Small intestine (tissue), 7 donors: ENCODE results near the gene MOB3B. TPM values are rescaled to one million over a fixed set of nuclear protein-coding genes. Genes with fewer than 3 reads are reported as not detected.

Experiments used
- DNase-seq, 2 donors: peaks; one replicate each; pipeline versions ENCODE4 v3.0.0 to v3.0.0-alpha.2; 2013
- FAIRE-seq: peaks from 2 replicates; lab custom pipeline; 2012; peaks lifted over from hg19 to GRCh38; lab: Jason Lieb, UNC
- H3K27ac ChIP-seq, 3 donors: one replicate each; pipeline ENCODE4 v1.5.1; 2013; ENCODE audit warnings: low read length in 2 of 3, mild to moderate bottlenecking in 2 of 3, control low read depth in 1 of 3, inconsistent platforms in 1 of 3, low read depth in 1 of 3, moderate library complexity in 1 of 3
- H3K27me3 ChIP-seq, 3 donors: one replicate each; pipeline ENCODE4 v1.6.1; 2013; ENCODE audit warnings: low read length in 3 of 3, inconsistent platforms in 1 of 3; ENCODE audit not compliant: control insufficient read depth in 3 of 3, insufficient read depth in 3 of 3
- H3K36me3 ChIP-seq, 3 donors: one replicate each; pipeline ENCODE4 v1.6.1; 2013; ENCODE audit warnings: low read length in 3 of 3, inconsistent platforms in 1 of 3, low read depth in 1 of 3, mild to moderate bottlenecking in 1 of 3, moderate library complexity in 1 of 3; ENCODE audit not compliant: control insufficient read depth in 3 of 3, insufficient read depth in 2 of 3
- H3K4me1 ChIP-seq, 3 donors: one replicate each; pipeline ENCODE4 v1.6.1; 2013; ENCODE audit warnings: low read length in 2 of 3, inconsistent platforms in 1 of 3, low read depth in 1 of 3, mild to moderate bottlenecking in 1 of 3, moderate library complexity in 1 of 3; ENCODE audit not compliant: control insufficient read depth in 3 of 3, insufficient read depth in 2 of 3
- H3K4me3 ChIP-seq, 3 donors: one replicate each; pipeline ENCODE4 v1.5.1; 2013; ENCODE audit warnings: low read length in 3 of 3, control low read depth in 1 of 3, inconsistent platforms in 1 of 3, low read depth in 1 of 3, mild to moderate bottlenecking in 1 of 3, moderate library complexity in 1 of 3
- H3K9me3 ChIP-seq, 2 donors: one replicate each; pipeline ENCODE4 v1.6.1; 2013; ENCODE audit warnings: low read depth in 1 of 2, low read length in 1 of 2; ENCODE audit not compliant: control insufficient read depth in 2 of 2, insufficient read depth in 1 of 2
- WGBS, 3 donors: extraction: QIAGEN DNeasy Blood & Tissue Kit; methylation state at CpG; one replicate each; pipeline ENCODE4 v1.1.7; 2013; 5-methylcytosine and 5-hydroxymethylcytosine counted together
- polyA plus RNA-seq, 4 donors: library from polyadenylated mRNA; stranded (reverse) in 3 of 4; unstranded in 1 of 4; fragments of 200-250 nt in 3 of 4; fragments of 120-200 nt in 1 of 4; gene quantifications; one replicate each; pipeline versions ENCODE4 v1.2.1 to v1.2.3, GENCODE V29; 2013
- donor health status: healthy with polysubstance abuse.
- donor health status: control.
- donor health status: control.
- donor health status: Bipolar disorder and iron deficiency.
- donor health status: healthy.

MOB3B gene
- polyA plus RNA-seq, 4 donors, result 16.9 to 34.9 (median 19.7) TPM

DNA sequence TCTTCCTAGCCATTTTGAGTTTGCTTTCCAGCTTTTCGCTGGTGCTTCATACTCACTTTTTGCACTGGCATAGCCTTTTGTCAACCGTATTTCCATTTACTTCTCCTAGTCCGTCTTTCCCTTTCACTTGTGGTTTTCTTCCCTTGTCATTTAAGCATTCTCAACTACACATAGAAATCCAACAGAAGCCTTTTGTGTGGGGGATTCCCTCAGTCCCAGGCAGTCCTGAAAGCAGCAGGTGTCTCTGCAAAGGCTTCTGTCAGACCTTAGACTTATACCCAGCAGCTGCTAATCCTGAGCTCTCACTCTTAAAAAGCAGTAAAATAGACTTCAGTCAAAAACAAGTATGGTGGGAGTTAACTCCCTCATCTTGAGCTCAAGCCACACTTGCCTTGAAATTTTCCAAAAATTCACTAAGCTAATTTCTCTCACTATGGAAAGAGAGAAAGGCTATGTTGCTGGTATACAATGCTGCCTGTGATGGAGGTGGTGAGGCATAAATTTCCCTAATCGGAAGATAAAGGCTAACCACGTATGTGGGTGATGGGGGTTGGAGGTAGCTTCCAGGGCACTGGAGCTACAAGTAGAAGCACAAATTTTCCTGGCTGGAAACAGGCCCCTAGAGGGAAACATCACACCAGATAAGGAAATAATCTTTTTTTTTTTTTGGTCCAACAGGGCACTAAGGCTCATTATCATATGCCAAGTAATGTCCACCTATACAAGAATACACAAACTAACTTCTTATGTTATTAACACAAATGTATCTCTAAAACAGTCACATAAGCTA lies 40.3 kb downstream of the MOB3B start:
- 85 to 92% (median 87%) methylated on average over 5 of the region's 5 CpGs for WGBS, 3 donors
- H3K27me3 ChIP-seq, result no peaks in the 10 kb centered on the region
- peaks cover 0 to 4% (median 0%) of the 10 kb centered on the region in 3 donors for H3K36me3 ChIP-seq
- peaks cover 0 to 2% of the 10 kb centered on the region in 2 donors for H3K9me3 ChIP-seq
- peaks cover 0 to 20% (median 0%) of the 10 kb centered on the region in 3 donors for H3K4me1 ChIP-seq
- H3K27ac ChIP-seq, result no peak overlapping the region
- FAIRE-seq (no peak), DNase-seq (no peak)
- H3K4me3 ChIP-seq, result no peak overlapping the region

DNA sequence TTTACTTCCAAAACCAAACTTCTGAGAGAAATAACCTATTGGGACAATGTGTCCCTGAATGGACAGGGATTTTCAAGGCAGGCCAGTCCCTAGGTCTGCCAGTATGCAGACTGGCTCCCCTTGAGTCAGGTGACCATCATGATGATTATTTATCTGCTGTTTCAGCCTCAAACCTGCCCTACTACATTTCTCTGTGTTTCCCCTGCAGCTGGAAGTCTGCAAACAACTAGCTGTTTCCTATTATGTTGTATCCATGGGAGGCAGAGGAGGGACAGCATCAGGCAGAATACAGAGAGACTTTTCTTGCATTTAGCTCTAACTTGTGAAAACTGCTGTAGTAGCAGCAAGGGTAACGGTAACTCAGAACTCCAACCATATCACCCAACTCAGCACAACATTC lies 41.7 kb downstream of the MOB3B start:
- peaks cover 0 to 20% (median 0%) of the 10 kb centered on the region in 3 donors for H3K4me1 ChIP-seq
- H3K4me3 ChIP-seq, result no peak overlapping the region
- no peaks in the 10 kb centered on the region for H3K27me3 ChIP-seq
- 98 to 100% (median 100%) methylated on average over 1 of the region's 1 CpG for WGBS, 3 donors
- H3K36me3 ChIP-seq, result peaks cover 0 to 8% (median 0%) of the 10 kb centered on the region in 3 donors
- H3K9me3 ChIP-seq, result no peaks in the 10 kb centered on the region
- FAIRE-seq, result no peak
- DNase-seq, result peak in 1 of 2 donors; percentile 30
- no peak overlapping the region for H3K27ac ChIP-seq

DNA sequence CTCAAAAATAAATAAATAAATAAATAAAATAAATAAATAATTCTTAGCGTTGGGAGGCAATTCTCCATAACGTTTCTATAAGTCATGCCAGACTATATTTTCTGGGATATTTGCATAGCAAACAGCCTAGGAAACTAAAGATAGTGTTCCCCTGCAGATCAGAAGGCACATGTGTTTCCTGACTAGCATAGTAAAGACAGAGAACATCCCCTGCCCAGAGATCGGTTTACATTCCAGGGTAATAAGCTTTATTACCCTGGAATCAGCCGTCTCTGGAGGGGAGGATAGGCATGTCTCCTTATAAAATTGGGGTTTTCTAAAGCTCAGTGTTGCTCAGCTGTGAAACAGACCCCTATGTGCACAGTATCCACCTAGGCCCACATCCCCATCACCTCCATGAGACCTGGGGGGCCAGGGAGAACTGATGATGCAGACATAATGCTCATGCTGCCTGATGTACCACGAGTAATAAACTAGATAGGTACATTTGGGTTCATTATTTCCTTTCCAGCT lies 42.4 kb downstream of the MOB3B start:
- peaks cover 0 to 8% (median 0%) of the 10 kb centered on the region in 3 donors for H3K36me3 ChIP-seq
- peaks cover 0 to 20% (median 0%) of the 10 kb centered on the region in 3 donors for H3K4me1 ChIP-seq
- H3K9me3 ChIP-seq, result no peaks in the 10 kb centered on the region
- no peak for FAIRE-seq
- WGBS, 3 donors, result 21 to 71% (median 31%) methylated on average over 5 of the region's 5 CpGs
- DNase-seq, result peak in 1 of 2 donors; percentile 51
- no peaks in the 10 kb centered on the region for H3K27me3 ChIP-seq
- no peak overlapping the region for H3K4me3 ChIP-seq
- H3K27ac ChIP-seq, result no peak overlapping the region

DNA sequence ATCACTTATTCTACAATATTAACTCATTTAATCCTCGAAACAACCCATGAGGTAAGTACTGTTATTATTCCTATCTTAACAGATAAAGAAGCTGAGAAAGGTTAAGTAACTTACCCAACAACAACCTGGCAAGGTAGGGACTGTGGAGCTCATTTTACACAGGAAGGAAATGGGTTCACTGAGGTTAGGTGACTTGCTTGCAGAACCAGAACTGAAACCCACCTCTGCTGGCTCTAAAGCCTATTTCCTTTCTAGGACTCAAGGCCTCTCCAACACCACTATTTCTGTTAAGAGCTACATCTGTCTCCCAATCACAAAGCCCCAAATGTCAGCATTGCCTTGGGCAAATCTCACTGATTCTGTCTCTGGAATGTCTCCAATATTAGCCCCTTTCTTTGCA lies 44.5 kb downstream of the MOB3B start:
- H3K36me3 ChIP-seq, result peaks cover 0 to 8% (median 0%) of the 10 kb centered on the region in 3 donors
- H3K4me1 ChIP-seq, result peaks cover 0 to 20% (median 0%) of the 10 kb centered on the region in 3 donors
- no peak overlapping the region for H3K27ac ChIP-seq
- WGBS, 3 donors, result 85 to 94% (median 88%) methylated on average over 1 of the region's 1 CpG
- no peak for FAIRE-seq
- no peak overlapping the region for H3K4me3 ChIP-seq
- H3K9me3 ChIP-seq, result no peaks in the 10 kb centered on the region
- H3K27me3 ChIP-seq, result no peaks in the 10 kb centered on the region
- DNase-seq, result no peak

GRCh38 chr9:27483576-27483975 lies 46.0 kb downstream of the MOB3B start:
- 90 to 96% (median 90%) methylated on average over 6 of the region's 6 CpGs for WGBS, 3 donors
- Histone ChIP-seq H3K36me3 (peaks cover 0 to 10% (median 0%) of the 10 kb centered on the region in 3 donors), H3K27me3 (no peaks in the 10 kb centered on the region), H3K9me3 (peaks cover 0 to 10% of the 10 kb centered on the region in 2 donors), H3K27ac (no peak overlapping the region), H3K4me1 (peaks cover 0 to 11% (median 0%) of the 10 kb centered on the region in 3 donors), H3K4me3 (no peak overlapping the region)
- FAIRE-seq (no peak), DNase-seq (no peak)

GRCh38 chr9:27482709-27483108 lies 46.9 kb downstream of the MOB3B start:
- H3K27ac ChIP-seq, result no peak overlapping the region
- 86 to 93% (median 88%) methylated on average over 2 of the region's 2 CpGs for WGBS, 3 donors
- DNase-seq (no peak), FAIRE-seq (no peak)
- no peaks in the 10 kb centered on the region for H3K27me3 ChIP-seq
- H3K9me3 ChIP-seq, result peaks cover 0 to 10% of the 10 kb centered on the region in 2 donors
- peaks cover 0 to 10% (median 0%) of the 10 kb centered on the region in 3 donors for H3K36me3 ChIP-seq
- H3K4me1 ChIP-seq, result peaks cover 0 to 6% (median 0%) of the 10 kb centered on the region in 3 donors
- H3K4me3 ChIP-seq, result no peak overlapping the region

- DNase-seq (no peak), FAIRE-seq (no peak)
- no peak overlapping the region for H3K4me3 ChIP-seq
- H3K4me1 ChIP-seq, result peaks cover 5 to 18% (median 7%) of the 10 kb centered on the region in 3 donors
- peaks cover 0 to 9% (median 0%) of the 10 kb centered on the region in 3 donors for H3K36me3 ChIP-seq
- no peak overlapping the region for H3K27ac ChIP-seq
- H3K27me3 ChIP-seq, result no peaks in the 10 kb centered on the region
- 79 to 88% (median 86%) methylated on average over 1 of the region's 1 CpG for WGBS, 3 donors
- H3K9me3 ChIP-seq, result peaks cover 0 to 10% of the 10 kb centered on the region in 2 donors
Measured at GRCh38 chr9:27478322-27478721, 51.3 kb downstream of the MOB3B start.

DNA sequence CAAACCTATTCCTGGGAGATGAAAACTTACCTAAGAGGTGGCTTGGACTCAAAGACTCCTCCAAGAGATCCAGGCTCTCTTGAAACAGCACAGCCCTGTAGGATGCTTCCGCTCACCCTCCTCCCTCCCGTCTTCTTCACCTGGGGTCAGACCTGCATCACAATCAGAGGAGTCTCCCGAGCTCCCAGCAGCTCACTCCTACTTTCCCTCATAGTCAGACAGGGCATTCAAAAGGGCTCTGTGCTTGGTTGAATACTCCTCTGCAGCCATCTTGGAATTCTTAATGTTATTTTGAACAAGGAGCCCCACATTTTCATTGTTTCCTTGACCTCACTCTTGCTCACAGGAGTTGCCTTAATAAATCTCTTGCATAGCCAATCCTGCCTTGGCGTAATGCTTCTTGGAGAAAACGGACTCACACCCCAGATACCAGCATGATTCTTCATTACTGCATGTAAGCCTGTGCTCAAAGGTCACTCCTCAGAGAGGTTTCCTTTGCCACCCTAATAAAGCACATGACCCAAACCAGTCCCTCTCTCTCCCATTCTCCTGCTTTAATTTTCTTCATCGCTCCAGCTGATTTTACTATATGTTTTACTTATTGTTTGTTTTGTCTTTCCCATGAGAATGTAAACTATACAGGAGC lies 52.6 kb downstream of the MOB3B start:
- Histone ChIP-seq H3K36me3 (peaks cover 0 to 12% (median 0%) of the 10 kb centered on the region in 3 donors), H3K4me3 (no peak overlapping the region), H3K9me3 (peaks cover 0 to 10% of the 10 kb centered on the region in 2 donors), H3K4me1 (peaks cover 5 to 24% (median 10%) of the 10 kb centered on the region in 3 donors), H3K27ac (peak overlapping the region in 1 of 3 donors; percentile 61), H3K27me3 (no peaks in the 10 kb centered on the region)
- WGBS, 3 donors, result 81 to 85% (median 83%) methylated on average over 6 of the region's 6 CpGs
- FAIRE-seq (no peak), DNase-seq (peak; percentile 75 to 77)
